Measurements from ENCODE around the gene DAG1. TPM values are rescaled to one million over a fixed set of nuclear protein-coding genes. Genes with fewer than 3 reads are reported as not detected.

The DAG1 gene
- total and polyA plus RNA-seq, 2 experiments from 2014 or later: 50.3 to 59.9 TPM

GRCh38 chr3:49530701-49531100 is 60.6 kb downstream of the DAG1 start:
- TF ChIP-seq EZH2phosphoT487 (IDR thresholded peaks at IDR 0.05; ENCODE audit: low read depth, severe bottlenecking, unreplicated experiment): no peak
- TF ChIP-seq EZH2 (IDR thresholded peaks at IDR 0.05; ENCODE audit: borderline replicate concordance): no peak
- TF ChIP-seq CTCF (IDR thresholded peaks at IDR 0.05; ENCODE audit: poor library complexity): no peak
- Histone ChIP-seq H3K27ac (no peak overlapping the region), H2AFZ (no peak overlapping the region), H3K4me2 (no peak overlapping the region), H3K4me1 (ENCODE audit: insufficient read depth) (no peaks in the 10 kb centered on the region), H3K27me3 (no peaks in the 10 kb centered on the region), H3K79me2 (peaks cover 7% of the 10 kb centered on the region), H4K20me1 (ENCODE audit: insufficient read depth, poor library complexity, severe bottlenecking) (no peaks in the 10 kb centered on the region), H3K9me2 (replicated peaks; ENCODE audit: insufficient read depth) (no peaks in the 10 kb centered on the region), H3K9me3 (ENCODE audit: low read depth) (no peaks in the 10 kb centered on the region), H3K4me3 (no peak overlapping the region), H3K36me3 (replicated peaks; ENCODE audit: insufficient read depth, low read depth) (no peaks in the 10 kb centered on the region)
- DNase-seq (ENCODE audit: low spot score): no peak
- WGBS (ENCODE audit: low lambda C conversion rate, missing lambda C conversion rate): 94% methylated on average over 8 of the region's 8 CpGs

- no peak for DNase-seq (ENCODE audit: low spot score)
- 98% methylated on average over 8 of the region's 10 CpGs for WGBS (ENCODE audit: low lambda C conversion rate, missing lambda C conversion rate)
- Histone ChIP-seq H3K27me3 (no peaks in the 10 kb centered on the region), H3K4me3 (no peak overlapping the region), H3K9me3 (ENCODE audit: low read depth) (no peaks in the 10 kb centered on the region), H3K36me3 (replicated peaks; ENCODE audit: insufficient read depth, low read depth) (no peaks in the 10 kb centered on the region), H3K9me2 (replicated peaks; ENCODE audit: insufficient read depth) (no peaks in the 10 kb centered on the region), H3K4me2 (no peak overlapping the region), H4K20me1 (ENCODE audit: insufficient read depth, poor library complexity, severe bottlenecking) (no peaks in the 10 kb centered on the region), H3K4me1 (ENCODE audit: insufficient read depth) (no peaks in the 10 kb centered on the region), H3K27ac (no peak overlapping the region), H2AFZ (no peak overlapping the region), H3K79me2 (peaks cover 5% of the 10 kb centered on the region)
- TF ChIP-seq EZH2 (IDR thresholded peaks at IDR 0.05; ENCODE audit: borderline replicate concordance): no peak
- no peak for TF ChIP-seq EZH2phosphoT487 (IDR thresholded peaks at IDR 0.05; ENCODE audit: low read depth, severe bottlenecking, unreplicated experiment)
- TF ChIP-seq CTCF (IDR thresholded peaks at IDR 0.05; ENCODE audit: poor library complexity): no peak
Observed at GRCh38 chr3:49531218-49531617, 61.2 kb downstream of the DAG1 start.

- no peaks in the 10 kb centered on the region for H3K9me3 ChIP-seq (ENCODE audit: low read depth)
- peaks cover 2% of the 10 kb centered on the region for H3K79me2 ChIP-seq
- H4K20me1 ChIP-seq (ENCODE audit: insufficient read depth, poor library complexity, severe bottlenecking): no peaks in the 10 kb centered on the region
- no peaks in the 10 kb centered on the region for H3K27me3 ChIP-seq
- H3K27ac ChIP-seq: no peak overlapping the region
- H3K4me2 ChIP-seq: no peak overlapping the region
- H3K9me2 ChIP-seq (replicated peaks; ENCODE audit: insufficient read depth): no peaks in the 10 kb centered on the region
- no peak overlapping the region for H2AFZ ChIP-seq
- H3K4me1 ChIP-seq (ENCODE audit: insufficient read depth): no peaks in the 10 kb centered on the region
- DNase-seq (ENCODE audit: low spot score): no peak
- 96% methylated on average over 16 of the region's 16 CpGs for WGBS (ENCODE audit: low lambda C conversion rate, missing lambda C conversion rate)
- no peaks in the 10 kb centered on the region for H3K36me3 ChIP-seq (replicated peaks; ENCODE audit: insufficient read depth, low read depth)
- H3K4me3 ChIP-seq: no peak overlapping the region
- TF ChIP-seq EZH2phosphoT487 (IDR thresholded peaks at IDR 0.05; ENCODE audit: low read depth, severe bottlenecking, unreplicated experiment) (no peak), CTCF (IDR thresholded peaks at IDR 0.05; ENCODE audit: poor library complexity) (no peak), EZH2 (IDR thresholded peaks at IDR 0.05; ENCODE audit: borderline replicate concordance) (no peak)
Observed at GRCh38 chr3:49531715-49532114, 61.6 kb downstream of the DAG1 start.

- TF ChIP-seq CTCF (IDR thresholded peaks at IDR 0.05; ENCODE audit: poor library complexity): no peak
- no peak for TF ChIP-seq EZH2phosphoT487 (IDR thresholded peaks at IDR 0.05; ENCODE audit: low read depth, severe bottlenecking, unreplicated experiment)
- no peak for TF ChIP-seq EZH2 (IDR thresholded peaks at IDR 0.05; ENCODE audit: borderline replicate concordance)
Observed at GRCh38 chr3:49533031-49533430, 63.0 kb downstream of the DAG1 start.

More at GRCh38 chr3:49533031-49533430, 63.0 kb downstream of the DAG1 start:
- DNase-seq (ENCODE audit: low spot score): no peak
- 98% methylated on average over 13 of the region's 13 CpGs for WGBS (ENCODE audit: low lambda C conversion rate, missing lambda C conversion rate)
- Histone ChIP-seq H3K4me3 (no peak overlapping the region), H2AFZ (no peak overlapping the region), H3K4me1 (ENCODE audit: insufficient read depth) (no peaks in the 10 kb centered on the region), H3K4me2 (no peak overlapping the region), H3K27ac (no peak overlapping the region), H3K9me3 (ENCODE audit: low read depth) (no peaks in the 10 kb centered on the region), H4K20me1 (ENCODE audit: insufficient read depth, poor library complexity, severe bottlenecking) (no peaks in the 10 kb centered on the region), H3K9me2 (replicated peaks; ENCODE audit: insufficient read depth) (no peaks in the 10 kb centered on the region), H3K27me3 (no peaks in the 10 kb centered on the region), H3K79me2 (peaks cover 2% of the 10 kb centered on the region), H3K36me3 (replicated peaks; ENCODE audit: insufficient read depth, low read depth) (no peaks in the 10 kb centered on the region)

All from hepatocyte (in vitro differentiated cells).